GM12892 (cell line): ENCODE data around the gene WWP2.

Experiments used
- POLR2A ChIP-seq: IDR thresholded peaks from 2 replicates; pipeline ENCODE4 v1.6.1; 2011; ENCODE audit warnings: low read depth, low read length, control low read depth
- POLR2AphosphoS5 ChIP-seq: IDR thresholded peaks from 2 replicates; pipeline ENCODE4 v1.6.1; 2011; ENCODE audit warnings: low read depth, low read length, control low read depth

- TF ChIP-seq POLR2A: no peak
- no peak for TF ChIP-seq POLR2AphosphoS5
Measured at GRCh38 chr16:69858191-69859104, 96.3 kb downstream of the WWP2 start.
